GM23338 (cell line): Measurements from ENCODE around the gene GLUL. TPM values are rescaled to one million over a fixed set of nuclear protein-coding genes. Genes with fewer than 3 reads are reported as not detected.

Source experiments
- ATAC-seq: fragments of 200-7000 bp; cut with Tn5 transposase; 3 replicates; pipeline ENCODE4 v1.9.1; 2020
- DNase-seq: peaks from one replicate; pipeline ENCODE4 v3.0.0-alpha.2; 2015; ENCODE audit warnings: low spot score
- H2AFZ ChIP-seq: fragments of 200-600 bp; sonication (generic); 2 replicates; pipeline ENCODE4 v1.8.0; 2016; ENCODE audit warnings: antibody characterized with exemption, mild to moderate bottlenecking, moderate library complexity
- H3F3A ChIP-seq: fragments of 200-600 bp; sonication (generic); replicated peaks from 2 replicates; pipeline ENCODE4 v1.8.0; 2017; ENCODE audit warnings: antibody characterized with exemption, mixed run types, low read depth
- H3K27ac ChIP-seq: fragments of 200-600 bp; sonication (generic); 2 replicates; pipeline ENCODE4 v1.6.1; 2016; ENCODE audit warnings: low read depth
- H3K27me3 ChIP-seq: fragments of 200-600 bp; sonication (generic); 2 replicates; pipeline ENCODE4 v1.8.0; 2016; ENCODE audit warnings: mild to moderate bottlenecking, mixed run types, moderate library complexity; ENCODE audit not compliant: insufficient read depth
- H3K36me3 ChIP-seq: fragments of 200-600 bp; sonication (generic); 2 replicates; pipeline ENCODE4 v1.8.0; 2016; ENCODE audit warnings: mild to moderate bottlenecking; ENCODE audit not compliant: insufficient read depth
- H3K4me1 ChIP-seq: fragments of 200-600 bp; sonication (generic); 2 replicates; pipeline ENCODE4 v1.8.0; 2016; ENCODE audit warnings: mild to moderate bottlenecking, moderate library complexity; ENCODE audit not compliant: insufficient read depth
- H3K4me2 ChIP-seq: fragments of 200-600 bp; sonication (generic); 2 replicates; pipeline ENCODE4 v1.7.1; 2017; ENCODE audit warnings: mixed run types
- H3K4me3 ChIP-seq: fragments of 200-600 bp; sonication (generic); 2 replicates; pipeline ENCODE4 v1.6.1; 2016; ENCODE audit warnings: mixed run types
- H3K79me2 ChIP-seq: fragments of 200-600 bp; sonication (generic); replicated peaks from 2 replicates; pipeline ENCODE4 v1.8.0; 2017; ENCODE audit warnings: mild to moderate bottlenecking; ENCODE audit not compliant: insufficient read depth
- H3K9me2 ChIP-seq: fragments of 200-600 bp; sonication (generic); 2 replicates; pipeline ENCODE4 v1.8.0; 2017; ENCODE audit not compliant: insufficient read depth
- H4K20me1 ChIP-seq: fragments of 200-600 bp; sonication (generic); replicated peaks from 2 replicates; pipeline ENCODE4 v1.8.0; 2017; ENCODE audit warnings: mild to moderate bottlenecking; ENCODE audit not compliant: insufficient read depth
- H3K27ac Mint-ChIP-seq: 2 replicates; pipeline ENCODE4 v1.8.0; 2020; ENCODE audit warnings: inconsistent platforms, mild to moderate bottlenecking, moderate library complexity, mixed read lengths
- H3K27me3 Mint-ChIP-seq: 3 replicates; pipeline ENCODE4 v1.8.0; 2022; ENCODE audit warnings: low read depth, mild to moderate bottlenecking, moderate library complexity, mixed read lengths, inconsistent platforms; ENCODE audit not compliant: insufficient read depth, poor library complexity
- H3K36me3 Mint-ChIP-seq: 3 replicates; pipeline ENCODE4 v1.8.0; 2021; ENCODE audit warnings: low read depth, mild to moderate bottlenecking, inconsistent platforms, moderate library complexity, mixed read lengths
- H3K4me1 Mint-ChIP-seq: 3 replicates; pipeline ENCODE4 v1.8.0; 2020; ENCODE audit warnings: mild to moderate bottlenecking, inconsistent platforms, mixed read lengths
- H3K4me3 Mint-ChIP-seq: 3 replicates; pipeline ENCODE4 v1.8.0; 2021; ENCODE audit warnings: moderate library complexity, mild to moderate bottlenecking, inconsistent platforms, mixed read lengths
- H3K9me3 Mint-ChIP-seq: 3 replicates; pipeline ENCODE4 v1.8.0; 2020; ENCODE audit warnings: moderate library complexity, mild to moderate bottlenecking, inconsistent platforms, mixed read lengths
- CREB1 ChIP-seq: fragments of 250-450 bp; sonication (Bioruptor Pico); IDR thresholded peaks from 2 replicates; pipeline ENCODE4 v1.5.0; 2020; ENCODE audit warnings: low read depth, mild to moderate bottlenecking, moderate library complexity
- CTCF ChIP-seq, 2 experiments: fragments of 200-600 bp in 1 of 2; sonication (generic) in 1 of 2; conservative IDR thresholded peaks; 2 replicates each; pipeline versions ENCODE4 v1.5.1 to v1.6.1; 2016 to 2017; ENCODE audit warnings: antibody characterized with exemption in 2 of 2, low read depth in 2 of 2, mild to moderate bottlenecking in 2 of 2, moderate library complexity in 1 of 2
- EZH2 ChIP-seq: fragments of 200-600 bp; sonication (generic); IDR thresholded peaks from one replicate; pipeline ENCODE4 v1.8.0; 2017; ENCODE audit warnings: antibody characterized with exemption, mild to moderate bottlenecking, low read depth; ENCODE audit not compliant: unreplicated experiment
- EZH2phosphoT487 ChIP-seq: fragments of 200-600 bp; sonication (generic); IDR thresholded peaks from one replicate; pipeline ENCODE4 v1.8.1; 2018; ENCODE audit warnings: antibody characterized with exemption; ENCODE audit not compliant: unreplicated experiment
- JUNB ChIP-seq: IDR thresholded peaks from one replicate; pipeline ENCODE4 v1.6.1; 2016; ENCODE audit warnings: antibody characterized with exemption; ENCODE audit not compliant: unreplicated experiment
- NANOG ChIP-seq: IDR thresholded peaks from 2 replicates; pipeline ENCODE4 v1.6.1; 2016; ENCODE audit warnings: antibody characterized with exemption, borderline replicate concordance
- POLR2AphosphoS5 ChIP-seq: IDR thresholded peaks from 2 replicates; pipeline ENCODE4 v1.6.1; 2016; ENCODE audit warnings: antibody characterized with exemption, low read depth
- REST ChIP-seq: IDR thresholded peaks from one replicate; pipeline ENCODE4 v1.6.1; 2018; ENCODE audit warnings: antibody characterized with exemption; ENCODE audit not compliant: unreplicated experiment
- STAT1 ChIP-seq: IDR thresholded peaks from one replicate; pipeline ENCODE4 v1.6.1; 2016; ENCODE audit warnings: antibody characterized with exemption; ENCODE audit not compliant: unreplicated experiment
- ZNF114 ChIP-seq: fragments of 250-450 bp; sonication (Bioruptor Pico); IDR thresholded peaks from 2 replicates; pipeline ENCODE4 v1.5.0; 2020; ENCODE audit warnings: mild to moderate bottlenecking, moderate library complexity
- ZNF331 ChIP-seq: fragments of 250-450 bp; sonication (Bioruptor Pico); IDR thresholded peaks from 2 replicates; pipeline ENCODE4 v1.5.0; 2020; ENCODE audit warnings: low read depth, mild to moderate bottlenecking, moderate library complexity
- ZNF462 ChIP-seq: fragments of 250-450 bp; sonication (Bioruptor Pico); IDR thresholded peaks from 2 replicates; pipeline ENCODE4 v1.5.0; 2020; ENCODE audit warnings: mild to moderate bottlenecking, moderate library complexity
- polyA plus RNA-seq: library from polyadenylated mRNA; unstranded; fragments of >200 nt; fragmentation: Nextera tagmentation; extraction: Ambion mirVana; gene quantifications from 2 replicates; pipeline ENCODE4 v1.2.1, GENCODE V29; 2016
- total RNA-seq: library from RNA; depleted of rRNA; stranded (reverse); fragments of >200 nt; shearing (Covaris generic); gene quantifications from 2 replicates; pipeline ENCODE4 v1.2.3, GENCODE V29; 2014
- TF ChIP-seq, protein P1 (sequence below): IDR thresholded peaks from 2 replicates; pipeline ENCODE4 v1.6.1; 2016; ENCODE audit warnings: antibody characterized with exemption

Gene GLUL
- total and polyA plus RNA-seq, 2 experiments from 2014 or later, result 254 to 356 TPM

DNA sequence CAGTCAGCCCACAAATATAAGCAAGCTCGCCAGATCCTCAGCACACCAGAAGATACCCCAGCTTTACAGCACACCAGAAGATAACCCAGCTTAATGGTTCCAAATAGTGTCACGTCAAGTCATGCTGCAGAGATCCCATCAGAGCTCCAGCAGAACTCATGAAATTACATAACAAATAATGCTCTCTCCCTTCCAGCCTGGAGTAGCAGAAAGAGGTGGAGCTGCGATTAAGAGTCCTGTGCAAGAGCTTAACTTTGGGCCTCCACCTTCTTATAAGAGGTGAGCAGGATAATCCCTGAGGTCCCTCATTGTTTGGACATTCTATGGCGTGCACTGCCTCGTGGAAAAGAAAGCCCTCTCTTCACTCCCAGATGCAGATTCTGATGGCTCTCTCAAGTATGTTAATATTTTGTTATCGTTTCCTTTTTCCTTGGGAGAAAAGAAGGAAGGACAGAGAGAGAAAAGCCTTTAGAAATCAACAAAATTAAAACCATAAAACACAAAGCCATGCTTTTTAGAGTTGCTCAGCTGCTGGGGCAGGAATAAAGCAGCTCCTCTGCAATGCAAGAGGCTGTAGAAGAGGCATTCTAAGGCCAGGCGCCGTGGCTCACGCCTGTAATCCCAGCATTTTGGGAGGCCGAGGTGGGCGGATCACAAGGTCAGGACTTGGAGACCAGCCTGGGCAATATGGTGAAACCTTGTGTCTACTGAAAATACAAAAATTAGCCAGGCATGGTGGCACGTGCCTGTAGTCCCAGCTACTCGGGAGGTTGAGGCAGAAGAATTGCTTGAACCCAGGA lies 59.1 kb downstream of the GLUL start:
- Histone ChIP-seq H3K36me3 (no peaks in the 10 kb centered on the region), H3K9me2 (no peaks in the 10 kb centered on the region), H2AFZ (peak overlapping the region; percentile 65), H3K4me2 (peak overlapping the region; percentile 23; the same call in 1 of the 2 replicates), H3K27me3 (no peaks in the 10 kb centered on the region), H3F3A (no peaks in the 10 kb centered on the region), H3K4me1 (peaks cover 14% of the 10 kb centered on the region), H3K4me3 (no peak overlapping the region), H3K79me2 (no peaks in the 10 kb centered on the region), H4K20me1 (no peaks in the 10 kb centered on the region), H3K27ac (no peak overlapping the region)
- H3K9me3 Mint-ChIP-seq, result no peaks in the 10 kb centered on the region
- DNase-seq (no peak), ATAC-seq (peak; percentile 69)
- H3K36me3 Mint-ChIP-seq, result no peaks in the 10 kb centered on the region
- TF ChIP-seq ZNF114 (CRISPR knock-in tag) (no peak), EZH2phosphoT487 (no peak), EZH2 (no peak), ZNF331 (CRISPR knock-in tag) (no peak), CREB1 (CRISPR knock-in tag) (no peak), NANOG (no peak), REST (no peak), POLR2AphosphoS5 (no peak), JUNB (no peak), CTCF (conservative IDR thresholded peaks at IDR 0.05; ENCODE audit: low read depth in 2 of 2) (no peak), STAT1 (no peak), ZNF462 (CRISPR knock-in tag) (no peak)
- TF ChIP-seq, protein P1, sequence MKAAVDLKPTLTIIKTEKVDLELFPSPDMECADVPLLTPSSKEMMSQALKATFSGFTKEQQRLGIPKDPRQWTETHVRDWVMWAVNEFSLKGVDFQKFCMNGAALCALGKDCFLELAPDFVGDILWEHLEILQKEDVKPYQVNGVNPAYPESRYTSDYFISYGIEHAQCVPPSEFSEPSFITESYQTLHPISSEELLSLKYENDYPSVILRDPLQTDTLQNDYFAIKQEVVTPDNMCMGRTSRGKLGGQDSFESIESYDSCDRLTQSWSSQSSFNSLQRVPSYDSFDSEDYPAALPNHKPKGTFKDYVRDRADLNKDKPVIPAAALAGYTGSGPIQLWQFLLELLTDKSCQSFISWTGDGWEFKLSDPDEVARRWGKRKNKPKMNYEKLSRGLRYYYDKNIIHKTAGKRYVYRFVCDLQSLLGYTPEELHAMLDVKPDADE, result no peak
- peaks cover 19% of the 10 kb centered on the region for H3K4me1 Mint-ChIP-seq
- H3K4me3 Mint-ChIP-seq, result no peak overlapping the region
- no peaks in the 10 kb centered on the region for H3K27me3 Mint-ChIP-seq
- H3K27ac Mint-ChIP-seq, result no peak overlapping the region
